HepG2 (cell line): Measurements from ENCODE around the gene PRKCZ. TPM values are rescaled to one million over a fixed set of nuclear protein-coding genes. Genes with fewer than 3 reads are reported as not detected.
"Not testable (repeated sequence)": the region's sequence is repeated elsewhere in the genome, so short reads cannot be mapped to it uniquely, and the experiment has no call there.

Source experiments
- ATAC-seq: fragments of 200-7000 bp; cut with Tn5 transposase; 3 replicates; pipeline ENCODE4 v1.9.1; 2020; ENCODE audit warnings: mild to moderate bottlenecking, moderate library complexity
- BruUV-seq: library from RNA; stranded (reverse); fragments of 400-500 nt; replicated peaks from 2 replicates; lab custom pipeline; 2021; lab: Mats Ljungman, UMichigan
- CTCF ChIA-PET: fragments of 300-600 bp; formaldehyde crosslinking; extraction: SDS; loops from one replicate; lab custom pipeline; 2021; ENCODE audit warnings: low total read pairs, inconsistent platforms, low intra/inter-chr PET ratio; lab: Yijun Ruan, JAX
- POLR2A ChIA-PET: fragments of 350-600 bp; sonication (Branson Sonifier 250); formaldehyde crosslinking; loops from one replicate; lab custom pipeline; 2020; ENCODE audit warnings: antibody characterized with exemption, inconsistent platforms; lab: Yijun Ruan, JAX
- DNase-seq: peaks from one replicate; pipeline ENCODE4 v3.0.0-alpha.2; 2015; ENCODE audit warnings: low spot score
- FAIRE-seq: peaks from 3 replicates; lab custom pipeline; 2011; peaks lifted over from hg19 to GRCh38; lab: Jason Lieb, UNC
- H2AFZ ChIP-seq: one replicate; pipeline ENCODE4 v1.6.1; 2011; ENCODE audit warnings: low read length, inconsistent platforms
- H3K27ac ChIP-seq: fragments of 300-600 bp; 3 replicates; pipeline ENCODE4 v1.8.0; 2011; ENCODE audit warnings: mixed run types, mild to moderate bottlenecking, mixed read lengths, low read length, inconsistent platforms; ENCODE audit not compliant: insufficient read depth; ENCODE audit errors: extremely low read length
- H3K27me3 ChIP-seq, 2 experiments: fragments of 200-600 bp in 1 of 2; 2 replicates in 1 of 2; 3 replicates in 1 of 2; pipeline versions ENCODE4 v1.6.0 to v1.8.0; 2011; ENCODE audit warnings: low read length in 2 of 2, mild to moderate bottlenecking in 2 of 2, moderate library complexity in 2 of 2, inconsistent platforms in 1 of 2; ENCODE audit not compliant: insufficient read depth in 2 of 2, control insufficient read depth in 1 of 2
- H3K36me3 ChIP-seq, 2 experiments: fragments of 200-600 bp in 1 of 2; replicated peaks in 1 of 2; 2 replicates in 1 of 2; 3 replicates in 1 of 2; pipeline versions ENCODE4 v1.5.1 to v1.8.0; 2011; ENCODE audit warnings: low read length in 2 of 2, inconsistent platforms in 1 of 2; ENCODE audit not compliant: insufficient read depth in 2 of 2, control insufficient read depth in 1 of 2
- H3K4me1 ChIP-seq: 2 replicates; pipeline ENCODE4 v1.5.1; 2012; ENCODE audit warnings: low read length, inconsistent platforms; ENCODE audit not compliant: insufficient read depth
- H3K4me2 ChIP-seq: 2 replicates; pipeline ENCODE4 v1.6.0; 2011; ENCODE audit warnings: low read depth, low read length, inconsistent platforms
- H3K4me3 ChIP-seq, 3 experiments: fragments of 200-600 bp in 1 of 3; sonication (generic), shearing (Covaris generic) in 1 of 3; replicated peaks in 1 of 3; 2 replicates each; pipeline ENCODE4 v1.5.1; 2011 to 2016; ENCODE audit warnings: low read length in 3 of 3, inconsistent platforms in 2 of 3, low read depth in 2 of 3, mild to moderate bottlenecking in 2 of 3, control low read depth in 1 of 3, mixed read lengths in 1 of 3; ENCODE audit not compliant: insufficient read depth in 1 of 3
- H3K79me2 ChIP-seq: one replicate; pipeline ENCODE4 v1.6.1; 2011; ENCODE audit warnings: low read length, inconsistent platforms; ENCODE audit not compliant: insufficient read depth
- H3K9ac ChIP-seq: 2 replicates; pipeline ENCODE4 v1.6.0; 2011; ENCODE audit warnings: mild to moderate bottlenecking, low read depth, low read length, inconsistent platforms; ENCODE audit not compliant: insufficient read depth
- H3K9me3 ChIP-seq: 2 replicates; pipeline ENCODE4 v1.5.1; 2012; ENCODE audit warnings: mild to moderate bottlenecking, low read length
- H4K20me1 ChIP-seq: 2 replicates; pipeline ENCODE4 v1.6.0; 2011; ENCODE audit warnings: inconsistent platforms, mild to moderate bottlenecking, low read length, moderate library complexity; ENCODE audit not compliant: insufficient read depth
- HMGXB4 ChIP-seq, 2 experiments: sonication (generic) in 1 of 2; formaldehyde crosslinking in 1 of 2; IDR thresholded peaks; 2 replicates each; pipeline versions ENCODE4 v1.4.0 to v1.6.1; 2018 to 2020; ENCODE audit warnings: missing genetic modification reagents in 2 of 2, borderline replicate concordance in 1 of 2, low read depth in 1 of 2, mild to moderate bottlenecking in 1 of 2, missing biosample characterization in 1 of 2
- MTF1 ChIP-seq: sonication (generic); formaldehyde crosslinking; IDR thresholded peaks from 2 replicates; pipeline ENCODE4 v1.5.0; 2020; ENCODE audit warnings: missing genetic modification reagents
- TOPORS ChIP-seq: sonication (generic); formaldehyde crosslinking; IDR thresholded peaks from 2 replicates; pipeline ENCODE4 v1.8.0; 2023; ENCODE audit warnings: mild to moderate bottlenecking, missing genetic modification reagents
- ZBTB2 ChIP-seq: sonication (generic); formaldehyde crosslinking; IDR thresholded peaks from 2 replicates; pipeline ENCODE4 v1.8.0; 2022; ENCODE audit warnings: low read depth, missing genetic modification reagents
- ZNF441 ChIP-seq: sonication (generic); formaldehyde crosslinking; IDR thresholded peaks from 2 replicates; pipeline ENCODE4 v1.7.0; 2021; ENCODE audit warnings: missing genetic modification reagents, borderline replicate concordance
- ZNF792 ChIP-seq: IDR thresholded peaks from 2 replicates; pipeline ENCODE4 v1.6.1; 2016
- WGBS: methylation state at CpG from one replicate; pipeline ENCODE4 v1.1.6; 2017; ENCODE audit warnings: low lambda C conversion rate; 5-methylcytosine and 5-hydroxymethylcytosine counted together
- in situ Hi-C: cut with HindIII; loops from 2 replicates; pipeline ENCODE4 v1.10.0; 2017; ENCODE audit warnings: low pct_unique_long_range_greater_than_20kb; ENCODE audit not compliant: extremely low pct_ligation_motif_present
- intact Hi-C: fragments of 100-400 bp; cut with micrococcal nuclease; formaldehyde crosslinking; loops from one replicate; pipeline ENCODE4 v1.10.0; 2022; ENCODE audit not compliant: unreplicated experiment
- polyA plus RNA-seq, 8 experiments: library from polyadenylated mRNA; depleted of rRNA in 3 of 8; stranded (reverse) in 7 of 8; unstranded in 1 of 8; fragments of >200 nt; fragmentation: Illumina TruSeq in 4 of 8; extraction: Trizol in 4 of 8; gene quantifications; 2 replicates each; pipeline versions ENCODE4 v1.2.1 to v1.2.3, GENCODE V29; 2011 to 2016; ENCODE audit warnings: low read depth in 4 of 8, missing spikeins in 1 of 8, mixed read lengths in 1 of 8; ENCODE audit not compliant: insufficient read depth in 1 of 8
- total RNA-seq, 5 experiments: library from RNA; depleted of rRNA; stranded (reverse); fragments of >200 nt; fragmentation: Illumina TruSeq; extraction: Trizol; gene quantifications; 2 replicates each; pipeline ENCODE4 v1.2.3, GENCODE V29; 2016; ENCODE audit warnings: low read depth in 1 of 5
- TF ChIP-seq, protein P1 (sequence below): IDR thresholded peaks from 2 replicates; pipeline ENCODE4 v1.6.1; 2016; ENCODE audit warnings: low read depth, borderline replicate concordance

The PRKCZ gene
- total and polyA plus RNA-seq, 2 of the 13 experiments (the other 11 are each of a cell fraction or from before 2014, with no cell fraction given), result 34.7 to 85.2 TPM

DNA sequence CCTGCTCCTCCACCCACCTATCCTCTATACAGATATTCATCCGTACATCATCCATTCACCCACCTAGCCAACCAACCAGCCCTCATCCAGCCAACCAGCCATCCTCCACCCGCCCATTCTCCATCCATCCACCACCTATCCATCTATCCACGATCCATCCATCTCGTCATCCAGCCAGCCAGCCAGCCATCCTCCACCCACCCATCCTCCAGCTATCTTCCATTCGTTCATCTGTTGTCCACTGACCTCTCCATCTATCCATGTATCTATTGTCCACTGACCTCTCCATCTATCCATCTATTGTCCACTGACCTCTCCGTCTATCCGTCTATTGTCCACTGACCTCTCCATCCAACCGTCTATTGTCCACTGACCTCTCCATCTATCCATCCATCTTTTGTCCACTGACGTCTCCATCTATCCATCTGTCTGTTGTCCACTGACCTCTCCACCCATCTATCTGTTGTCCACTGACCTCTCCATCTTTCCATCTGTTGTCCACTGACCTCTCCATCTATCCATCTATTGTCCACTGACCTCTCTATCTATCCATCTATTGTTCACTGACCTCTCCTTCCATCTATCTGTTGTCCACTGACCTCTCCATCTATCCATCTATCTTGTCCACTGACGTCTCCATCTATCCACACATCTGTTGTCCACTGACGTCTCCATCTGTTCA is 96.8 kb downstream of the PRKCZ start (continued):
- TF ChIP-seq HMGXB4 (CRISPR knock-in tag; IDR thresholded peaks at IDR 0.05; ENCODE audit: borderline replicate concordance in 1 of 2, low read depth in 1 of 2) (no peak), ZNF792 (no peak), MTF1 (no peak), TOPORS (CRISPR knock-in tag) (no peak), ZBTB2 (no peak), ZNF441 (CRISPR knock-in tag) (no peak)
- TF ChIP-seq, protein P1, sequence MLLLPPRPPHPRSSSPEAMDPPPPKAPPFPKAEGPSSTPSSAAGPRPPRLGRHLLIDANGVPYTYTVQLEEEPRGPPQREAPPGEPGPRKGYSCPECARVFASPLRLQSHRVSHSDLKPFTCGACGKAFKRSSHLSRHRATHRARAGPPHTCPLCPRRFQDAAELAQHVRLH (CRISPR knock-in tag), result no peak

DNA sequence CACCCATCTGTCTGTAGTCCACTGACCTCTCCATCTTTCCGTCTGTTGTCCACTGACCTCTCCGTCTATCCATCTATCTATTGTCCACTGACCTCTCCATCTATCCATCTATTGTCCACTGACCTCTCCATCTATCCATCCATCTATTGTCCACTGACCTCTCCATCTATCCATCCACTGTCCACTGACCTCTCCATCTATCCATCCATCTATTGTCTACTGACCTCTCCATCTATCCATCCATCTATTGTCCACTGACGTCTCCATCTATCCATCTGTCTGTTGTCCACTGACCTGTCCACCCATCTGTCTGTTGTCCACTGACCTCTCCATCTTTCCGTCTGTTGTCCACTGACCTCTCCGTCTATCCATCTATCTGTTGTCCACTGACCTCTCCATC is 97.7 kb downstream of the PRKCZ start:
- WGBS, result 98% methylated on average over 5 of the region's 5 CpGs
- H3K4me3 ChIP-seq, H2AFZ ChIP-seq, H3K27ac ChIP-seq, H3K79me2 ChIP-seq, H3K9me3 ChIP-seq, H3K4me2 ChIP-seq, H3K4me1 ChIP-seq, CTCF ChIA-PET, intact Hi-C loops, ATAC-seq, BruUV-seq, H4K20me1 ChIP-seq, H3K9ac ChIP-seq, in situ Hi-C loops, H3K27me3 ChIP-seq, DNase-seq, FAIRE-seq, POLR2A ChIA-PET: not testable (repeated sequence)
- peaks cover 25 to 61% of the 10 kb centered on the region in 2 experiments for H3K36me3 ChIP-seq
